OCI-LY3 (cell line): Measurements from ENCODE around the gene PMAIP1.

ENCODE experiments used
- CTCF ChIP-seq: fragments of 200-600, 300-600 bp; sonication (generic); IDR thresholded peaks from 2 replicates; pipeline ENCODE4 v1.5.1; 2014; ENCODE audit warnings: antibody characterized with exemption, low read length, low read depth
- EZH2phosphoT487 ChIP-seq: fragments of 200-600 bp; shearing (Covaris generic); IDR thresholded peaks from 2 replicates; pipeline ENCODE4 v1.6.1; 2018; ENCODE audit warnings: antibody characterized with exemption, mixed run types, low read depth

- TF ChIP-seq CTCF, result no peak
- TF ChIP-seq EZH2phosphoT487, result no peak
Observed at GRCh38 chr18:59928201-59928600, 28.4 kb downstream of the PMAIP1 start.
